Erythroblast (primary cell): ENCODE measurements around the gene PCID2.

Experiments used
- GATA1 ChIP-seq: IDR thresholded peaks from 2 replicates; pipeline ENCODE4 v1.6.1; 2011; ENCODE audit warnings: low read depth, mild to moderate bottlenecking, control low read depth, low read length, moderate library complexity
- POLR2A ChIP-seq: IDR thresholded peaks from 2 replicates; pipeline ENCODE4 v1.6.1; 2011; ENCODE audit warnings: mild to moderate bottlenecking, low read length

- TF ChIP-seq POLR2A, result no peak
- TF ChIP-seq GATA1, result no peak
Observed at GRCh38 chr13:113179374-113180230, 28.9 kb downstream of the PCID2 start.
